Brain microvascular endothelial cell (primary cell): ENCODE data around the gene SPATA2.
"Not testable (repeated sequence)": the region's sequence is repeated elsewhere in the genome, so short reads cannot be mapped to it uniquely, and the experiment has no call there.

Experiments used
- DNase-seq: peaks from one replicate; pipeline ENCODE4 v3.0.0-alpha.2; 2020
- H3K27ac ChIP-seq: fragments of 250-450 bp; sonication (Bioruptor Pico); 2 replicates; pipeline ENCODE4 v1.5.1; 2020; ENCODE audit warnings: mild to moderate bottlenecking, moderate library complexity
- H3K27me3 ChIP-seq: fragments of 250-450 bp; sonication (Bioruptor Pico); replicated peaks from 2 replicates; pipeline ENCODE4 v1.5.1; 2020; ENCODE audit warnings: mild to moderate bottlenecking
- H3K36me3 ChIP-seq: fragments of 250-450 bp; sonication (Bioruptor Pico); replicated peaks from 2 replicates; pipeline ENCODE4 v1.5.1; 2020; ENCODE audit warnings: mild to moderate bottlenecking
- H3K4me3 ChIP-seq: 2 replicates; pipeline ENCODE4 v1.5.1; 2011; ENCODE audit warnings: low read depth, mild to moderate bottlenecking, control low read depth, low read length, moderate library complexity
- in situ Hi-C: cut with HindIII; loops from 2 replicates; pipeline ENCODE4 v1.10.0; 2017; ENCODE audit warnings: low sequenced_read_pairs, low pct_ligation_motif_present
- TF ChIP-seq, protein P1 (sequence below): IDR thresholded peaks from 2 replicates; pipeline ENCODE4 v1.5.1; 2011; ENCODE audit warnings: low read depth, mild to moderate bottlenecking, moderate library complexity, low read length, control low read depth, inconsistent platforms; ENCODE audit errors: missing control alignments

SPATA2 gene

DNA sequence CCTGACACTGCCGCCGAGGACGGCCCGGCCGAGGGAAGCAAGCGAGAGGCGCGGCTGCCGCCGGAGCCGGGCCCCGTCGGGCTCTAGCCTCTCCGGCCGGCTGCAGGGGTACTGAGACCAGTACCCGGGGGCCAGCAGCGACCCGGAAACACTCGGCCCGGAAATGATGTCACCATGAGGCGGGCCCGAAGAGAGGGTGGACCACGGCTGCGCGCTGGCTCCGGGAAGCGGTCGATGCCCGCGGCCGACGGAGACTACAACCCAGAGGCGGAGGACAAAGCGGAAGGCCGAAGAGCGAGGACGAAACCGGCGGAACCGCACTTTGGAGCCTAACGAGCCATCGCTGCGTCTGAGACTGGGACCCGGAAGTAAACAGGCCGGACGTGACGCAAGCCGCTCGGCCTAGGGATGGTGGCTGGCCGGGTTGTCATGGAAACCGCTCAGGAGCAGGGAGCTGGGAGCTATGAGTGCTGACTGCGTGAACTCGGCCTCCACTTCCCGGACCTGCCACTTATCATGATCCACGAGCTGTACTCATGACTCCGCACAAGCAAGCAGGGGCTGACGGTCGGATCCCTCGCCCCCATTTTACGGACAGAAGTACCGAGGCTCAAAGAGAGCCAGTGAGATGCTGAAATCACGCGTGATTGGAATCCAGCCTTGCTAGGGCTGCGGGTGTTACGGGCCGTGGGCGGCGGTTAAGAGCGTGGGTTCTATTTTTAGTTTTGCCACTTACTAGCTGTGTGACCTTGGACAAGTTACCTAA is at the start of gene SPATA2:
SPATA2 (minus strand) TSS at position 150 of the 766 bp plus-strand sequence. CDS start 7,039 bp downstream, outside the sequence.
- in situ Hi-C loops, result no loop called here
- TF ChIP-seq, protein P1, sequence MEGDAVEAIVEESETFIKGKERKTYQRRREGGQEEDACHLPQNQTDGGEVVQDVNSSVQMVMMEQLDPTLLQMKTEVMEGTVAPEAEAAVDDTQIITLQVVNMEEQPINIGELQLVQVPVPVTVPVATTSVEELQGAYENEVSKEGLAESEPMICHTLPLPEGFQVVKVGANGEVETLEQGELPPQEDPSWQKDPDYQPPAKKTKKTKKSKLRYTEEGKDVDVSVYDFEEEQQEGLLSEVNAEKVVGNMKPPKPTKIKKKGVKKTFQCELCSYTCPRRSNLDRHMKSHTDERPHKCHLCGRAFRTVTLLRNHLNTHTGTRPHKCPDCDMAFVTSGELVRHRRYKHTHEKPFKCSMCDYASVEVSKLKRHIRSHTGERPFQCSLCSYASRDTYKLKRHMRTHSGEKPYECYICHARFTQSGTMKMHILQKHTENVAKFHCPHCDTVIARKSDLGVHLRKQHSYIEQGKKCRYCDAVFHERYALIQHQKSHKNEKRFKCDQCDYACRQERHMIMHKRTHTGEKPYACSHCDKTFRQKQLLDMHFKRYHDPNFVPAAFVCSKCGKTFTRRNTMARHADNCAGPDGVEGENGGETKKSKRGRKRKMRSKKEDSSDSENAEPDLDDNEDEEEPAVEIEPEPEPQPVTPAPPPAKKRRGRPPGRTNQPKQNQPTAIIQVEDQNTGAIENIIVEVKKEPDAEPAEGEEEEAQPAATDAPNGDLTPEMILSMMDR, result no peak
- Histone ChIP-seq H3K27ac (peak within 1 kb of the TSS; percentile 100), H3K4me3 (peak within 1 kb of the TSS; percentile 92), H3K27me3 (no peaks in the 10 kb centered on the region), H3K36me3 (no peaks in the 10 kb centered on the region)
- peak; percentile 95 for DNase-seq

- H3K27me3 ChIP-seq, result no peaks in the 10 kb centered on the region
- in situ Hi-C loops, result no loop called here
- no peak overlapping the region for H3K27ac ChIP-seq
- TF ChIP-seq, protein P1, result no peak
- peaks cover 4% of the 10 kb centered on the region for H3K36me3 ChIP-seq
- no peak for DNase-seq
- no peak overlapping the region for H3K4me3 ChIP-seq
Measured at GRCh38 chr20:49961413-49961812, 46.1 kb upstream of the SPATA2 start.

DNA sequence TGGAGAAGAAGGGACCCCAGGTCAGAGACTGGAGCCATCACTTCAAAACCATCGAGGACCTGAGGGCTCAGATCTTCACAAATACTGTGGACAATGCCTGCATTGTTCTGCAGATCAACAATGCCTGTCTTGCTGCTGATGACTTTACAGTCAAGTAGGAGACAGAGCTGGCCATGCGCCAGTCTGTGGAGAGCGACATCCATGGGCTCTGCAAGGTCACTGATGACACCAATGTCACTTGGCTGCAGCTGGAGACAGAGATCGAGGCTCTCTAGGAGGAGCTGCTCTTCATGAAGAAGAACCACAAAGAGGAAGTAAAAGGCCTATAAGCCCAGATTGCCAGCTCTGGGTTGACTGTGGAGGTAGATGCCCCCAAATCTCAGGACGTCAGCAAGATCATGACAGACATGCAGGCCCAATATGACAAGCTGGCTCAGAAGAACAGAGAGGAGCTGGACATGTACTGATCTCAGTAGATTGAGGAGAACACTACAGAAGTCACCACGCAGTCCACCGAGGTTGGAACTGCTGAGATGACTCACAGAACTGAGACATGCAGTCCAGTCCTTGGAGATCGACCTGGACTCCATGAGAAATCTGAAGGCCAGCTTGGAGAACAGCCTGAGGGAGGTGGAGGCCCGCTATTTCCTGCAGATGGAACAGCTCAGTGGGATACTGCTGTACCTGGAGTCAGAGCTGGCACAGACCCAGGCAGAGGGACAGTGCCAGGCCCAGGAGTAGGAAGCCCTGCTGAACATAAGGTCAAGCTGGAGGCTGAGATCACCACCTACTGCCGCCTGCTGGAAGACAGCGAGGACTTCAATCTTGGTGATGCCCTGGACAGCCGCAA is 42.0 kb upstream of the SPATA2 start:
- in situ Hi-C loops, H3K4me3 ChIP-seq, DNase-seq, H3K27ac ChIP-seq, H3K27me3 ChIP-seq: not testable (repeated sequence)
- TF ChIP-seq, protein P1, result peak; percentile 9
- peaks cover 40% of the 10 kb centered on the region for H3K36me3 ChIP-seq

- Histone ChIP-seq H3K36me3 (peaks cover 46% of the 10 kb centered on the region), H3K4me3 (no peak overlapping the region), H3K27me3 (no peaks in the 10 kb centered on the region), H3K27ac (no peak overlapping the region)
- in situ Hi-C loops, result no loop called here
- TF ChIP-seq, protein P1, result no peak
- DNase-seq, result no peak
Measured at GRCh38 chr20:49956689-49957088, 41.4 kb upstream of the SPATA2 start.

DNA sequence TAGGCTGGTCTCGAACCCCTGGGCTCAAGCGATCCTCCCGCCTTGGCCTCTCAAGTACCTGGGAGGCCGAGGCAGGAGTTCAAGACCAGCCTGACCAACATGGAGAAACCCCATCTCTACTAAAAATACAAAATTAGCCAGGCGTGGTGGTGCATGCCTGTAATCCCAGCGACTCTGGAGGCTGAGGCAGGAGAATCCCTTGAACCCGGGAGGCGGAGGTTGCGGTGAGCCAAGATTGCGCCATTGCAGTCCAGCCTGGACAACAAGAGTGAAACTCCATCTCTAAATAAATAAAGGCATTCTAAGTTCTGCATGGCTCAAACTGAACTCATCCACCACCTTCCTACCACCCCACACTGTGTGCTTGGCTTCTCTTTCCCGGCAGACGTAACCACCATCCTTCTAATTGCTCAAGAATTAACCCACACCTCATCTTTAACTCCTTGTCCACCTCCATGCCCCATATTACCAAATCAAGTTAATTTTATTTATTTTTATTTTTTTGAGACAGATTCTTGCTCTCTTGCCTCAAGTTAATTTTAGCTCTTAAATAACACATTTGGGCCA is 40.6 kb upstream of the SPATA2 start:
- H3K27ac ChIP-seq, H3K4me3 ChIP-seq, H3K27me3 ChIP-seq, DNase-seq, in situ Hi-C loops: not testable (repeated sequence)
- peaks cover 47% of the 10 kb centered on the region for H3K36me3 ChIP-seq

DNA sequence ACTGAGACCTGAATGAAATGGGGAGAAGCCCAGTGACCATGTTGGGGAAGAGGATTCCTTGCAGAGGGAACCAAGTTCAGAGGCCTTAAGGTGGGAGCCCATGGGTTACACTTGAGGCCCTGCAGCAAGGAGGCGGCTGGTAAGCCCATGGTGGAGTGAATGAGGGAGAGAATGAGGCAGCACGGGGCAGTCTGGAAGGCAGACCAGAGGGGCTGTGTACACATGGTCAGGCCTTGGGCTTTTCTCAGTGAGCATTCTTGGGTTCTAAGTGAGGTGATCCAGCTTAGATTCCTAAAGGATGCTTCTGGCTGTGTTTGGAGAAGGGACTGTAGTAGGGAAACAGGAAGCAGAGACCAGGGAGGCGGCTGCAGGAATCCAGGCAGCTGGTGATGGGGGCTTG is 39.8 kb upstream of the SPATA2 start:
- no peaks in the 10 kb centered on the region for H3K27me3 ChIP-seq
- no peak overlapping the region for H3K27ac ChIP-seq
- DNase-seq, result no peak
- H3K4me3 ChIP-seq, result no peak overlapping the region
- in situ Hi-C loops, result no loop called here
- TF ChIP-seq, protein P1, result no peak
- peaks cover 54% of the 10 kb centered on the region for H3K36me3 ChIP-seq
